Endothelial cell of umbilical vein (primary cell): ENCODE data around the gene AMPH. TPM values are rescaled to one million over a fixed set of nuclear protein-coding genes. Genes with fewer than 3 reads are reported as not detected.
A peak's percentile ranks its signal among the peaks of the same experiment; 100 is the strongest.

Source experiments
- BruUV-seq: library from RNA; stranded (reverse); fragments of 400-500 nt; replicated peaks from 2 replicates; lab custom pipeline; 2021; lab: Mats Ljungman, UMichigan
- CTCF ChIA-PET: fragments of 300-600, 350-600 bp; sonication (Branson Sonifier 250); formaldehyde crosslinking; loops from one replicate; lab custom pipeline; 2021; ENCODE audit warnings: antibody characterized with exemption, inconsistent platforms; lab: Charles Lee
- POLR2A ChIA-PET: fragments of 300-600, 350-600 bp; sonication (Branson Sonifier 250); formaldehyde crosslinking; loops from one replicate; lab custom pipeline; 2021; ENCODE audit warnings: antibody characterized with exemption, inconsistent platforms; lab: Charles Lee
- DNase-seq: peaks from one replicate; pipeline ENCODE4 v3.0.0-alpha.2; 2011; ENCODE audit warnings: low read depth, low spot score
- FAIRE-seq: peaks from 2 replicates; lab custom pipeline; 2011; peaks lifted over from hg19 to GRCh38; lab: Jason Lieb, UNC
- H2AFZ ChIP-seq: 2 replicates; pipeline ENCODE4 v1.6.0; 2012; ENCODE audit warnings: low read depth, low read length, control low read depth, inconsistent platforms
- H3K27ac ChIP-seq: 2 replicates; pipeline ENCODE4 v1.5.1; 2011; ENCODE audit warnings: low read depth, mild to moderate bottlenecking, control low read depth, low read length, moderate library complexity; ENCODE audit not compliant: insufficient read depth
- H3K27me3 ChIP-seq, 2 experiments: 2 replicates each; pipeline versions ENCODE4 v1.6.0 to v1.6.1; 2011; ENCODE audit warnings: low read length in 2 of 2, mixed read lengths in 1 of 2; ENCODE audit not compliant: control insufficient read depth in 2 of 2, insufficient read depth in 2 of 2
- H3K36me3 ChIP-seq, 2 experiments: 2 replicates in 1 of 2; 3 replicates in 1 of 2; pipeline ENCODE4 v1.5.1; 2011; ENCODE audit warnings: low read length in 2 of 2, mild to moderate bottlenecking in 1 of 2, moderate library complexity in 1 of 2; ENCODE audit not compliant: control insufficient read depth in 2 of 2, insufficient read depth in 2 of 2; ENCODE audit errors: extremely low read depth in 1 of 2
- H3K4me1 ChIP-seq: 3 replicates; pipeline ENCODE4 v1.5.1; 2011; ENCODE audit warnings: mild to moderate bottlenecking, low read length; ENCODE audit not compliant: control insufficient read depth, insufficient read depth; ENCODE audit errors: extremely low read depth
- H3K4me2 ChIP-seq: 2 replicates; pipeline ENCODE4 v1.6.1; 2011; ENCODE audit warnings: low read length, control low read depth, mixed read lengths; ENCODE audit not compliant: insufficient read depth
- H3K4me3 ChIP-seq, 3 experiments: fragments of 200-600 bp in 1 of 3; sonication (generic), shearing (Covaris generic) in 1 of 3; replicated peaks in 1 of 3; 2 replicates each; pipeline ENCODE4 v1.5.1; 2011 to 2016; ENCODE audit warnings: control low read depth in 3 of 3, low read length in 3 of 3, mild to moderate bottlenecking in 2 of 3, inconsistent platforms in 1 of 3, low read depth in 1 of 3, moderate library complexity in 1 of 3; ENCODE audit not compliant: insufficient read depth in 1 of 3
- H3K79me2 ChIP-seq: 2 replicates; pipeline ENCODE4 v1.6.0; 2012; ENCODE audit warnings: low read length, inconsistent platforms; ENCODE audit not compliant: control insufficient read depth, insufficient read depth
- H3K9ac ChIP-seq: replicated peaks from 2 replicates; pipeline ENCODE3; 2011; ENCODE audit warnings: low read length, control low read depth; ENCODE audit not compliant: insufficient read depth; ENCODE audit errors: extremely low read depth
- H3K9me1 ChIP-seq: replicated peaks from 3 replicates; pipeline ENCODE4 v1.6.0; 2011; ENCODE audit warnings: mild to moderate bottlenecking, low read length; ENCODE audit not compliant: control insufficient read depth, insufficient read depth; ENCODE audit errors: extremely low read depth
- H3K9me3 ChIP-seq: replicated peaks from 2 replicates; pipeline ENCODE4 v1.5.1; 2012; ENCODE audit warnings: low read length, inconsistent platforms; ENCODE audit not compliant: control insufficient read depth, insufficient read depth
- H4K20me1 ChIP-seq: replicated peaks from 2 replicates; pipeline ENCODE3; 2011; ENCODE audit warnings: mild to moderate bottlenecking, low read length; ENCODE audit not compliant: control insufficient read depth, insufficient read depth; ENCODE audit errors: extremely low read depth
- CTCF ChIP-seq, 2 donors: IDR thresholded peaks; 1 replicate in 1 of 2; 2 replicates in 1 of 2; pipeline ENCODE4 v1.5.1; 2011; ENCODE audit warnings: low read length in 2 of 2, mild to moderate bottlenecking in 2 of 2, moderate library complexity in 2 of 2, control low read depth in 1 of 2, inconsistent platforms in 1 of 2, low read depth in 1 of 2; ENCODE audit not compliant: insufficient read depth in 1 of 2; ENCODE audit errors: extremely low read depth in 1 of 2
- FOS ChIP-seq: IDR thresholded peaks from 2 replicates; pipeline ENCODE4 v1.6.1; 2011; ENCODE audit warnings: mild to moderate bottlenecking, low read length, moderate library complexity, borderline replicate concordance; ENCODE audit not compliant: insufficient read depth
- GATA2 ChIP-seq: IDR thresholded peaks from 2 replicates; pipeline ENCODE4 v1.7.0; 2011; ENCODE audit warnings: low read depth, mild to moderate bottlenecking, moderate library complexity, mixed read lengths, low read length; ENCODE audit not compliant: insufficient read length, insufficient read depth
- MAX ChIP-seq: IDR thresholded peaks from 2 replicates; pipeline ENCODE4 v1.6.1; 2011; ENCODE audit not compliant: insufficient read depth, insufficient read length
- MYC ChIP-seq: IDR thresholded peaks from one replicate; pipeline ENCODE4 v1.6.1; 2011; ENCODE audit warnings: mild to moderate bottlenecking, low read depth, low read length
- POLR2A ChIP-seq: IDR thresholded peaks from 2 replicates; pipeline ENCODE4 v1.6.1; 2012; ENCODE audit warnings: low read depth, mild to moderate bottlenecking, control low read depth, low read length
- POLR2AphosphoS5 ChIP-seq: IDR thresholded peaks from 2 replicates; pipeline ENCODE4 v1.6.1; 2012; ENCODE audit warnings: low read depth, mild to moderate bottlenecking, control low read depth, low read length, moderate library complexity; ENCODE audit not compliant: insufficient read depth
- dilution Hi-C: fragments of 300-500 bp; cut with MboI; formaldehyde crosslinking; loops from one replicate; pipeline ENCODE4 v1.15.0; 2019; ENCODE audit warnings: low sequenced_read_pairs; ENCODE audit not compliant: extremely low pct_ligation_motif_present
- intact Hi-C: fragments of 100-400 bp; cut with micrococcal nuclease; formaldehyde crosslinking; loops from one replicate; pipeline ENCODE4 v1.10.0; 2022
- polyA plus RNA-seq, 4 experiments: library from polyadenylated mRNA; depleted of rRNA in 3 of 4; stranded (reverse) in 3 of 4; unstranded in 1 of 4; fragments of >200 nt; gene quantifications; 2 replicates each; pipeline versions ENCODE4 v1.2.1 to v1.2.3, GENCODE V29; 2011 to 2012; ENCODE audit warnings: missing spikeins in 1 of 4
- total RNA-seq: library from RNA; stranded (reverse); gene quantifications from 2 replicates; pipeline ENCODE4 v1.2.3, GENCODE V29; 2021

AMPH gene
- total and polyA plus RNA-seq, 2 donors (not counting 3 experiments of a cell fraction or from before 2014, with no cell fraction given), result 5.2 to 9.2 TPM

GRCh38 chr7:38374507-38374906, 256.7 kb downstream of the AMPH start:
- Histone ChIP-seq H3K9me1 (no peaks in the 10 kb centered on the region), H3K4me2 (no peak overlapping the region), H3K36me3 (no peaks in the 10 kb centered on the region), H4K20me1 (no peaks in the 10 kb centered on the region), H3K27ac (no peak overlapping the region), H3K4me1 (peaks cover 3% of the 10 kb centered on the region), H3K79me2 (no peaks in the 10 kb centered on the region), H3K9me3 (no peaks in the 10 kb centered on the region), H3K9ac (no peak overlapping the region), H2AFZ (no peak overlapping the region), H3K4me3 (no peak overlapping the region), H3K27me3 (no peaks in the 10 kb centered on the region)
- peak; percentile 65 for FAIRE-seq
- dilution Hi-C loops, result no loop called here
- DNase-seq, result peak; percentile 70
- ChIA-PET CTCF (interaction anchor here (0.6 to 5.8 kb wide), 45 partner anchors 9 to 1146 kb away, joined by 3 to 78 read pairs (median 5); partner anchors contain the start of genes EPDR1 and SFRP4), POLR2A (no interaction called here)
- intact Hi-C loops, result loop anchor here (1.0 kb wide), 2 partner anchors 39 to 267 kb away; no protein-coding TSS in a partner anchor
- no TSS peak for BruUV-seq
- TF ChIP-seq GATA2 (no peak), CTCF (IDR thresholded peaks at IDR 0.05; ENCODE audit: extremely low read depth in 1 of 2, insufficient read depth in 1 of 2, low read depth in 1 of 2, low read length in 2 of 2) (peak; percentile 53 to 59), MAX (no peak), FOS (no peak)

- Histone ChIP-seq H3K4me2 (no peak overlapping the region), H4K20me1 (no peaks in the 10 kb centered on the region), H3K9me3 (no peaks in the 10 kb centered on the region), H3K9ac (no peak overlapping the region), H3K4me1 (peaks cover 4% of the 10 kb centered on the region), H3K27ac (no peak overlapping the region), H3K79me2 (no peaks in the 10 kb centered on the region), H3K4me3 (no peak overlapping the region), H2AFZ (no peak overlapping the region), H3K9me1 (no peaks in the 10 kb centered on the region), H3K36me3 (no peaks in the 10 kb centered on the region), H3K27me3 (no peaks in the 10 kb centered on the region)
- intact Hi-C loops (no loop called here), dilution Hi-C loops (no loop called here)
- ChIA-PET CTCF (interaction anchor here (1.2 to 5.8 kb wide), 11 partner anchors 10 to 456 kb away, joined by 3 to 68 read pairs (median 15); partner anchors contain the start of gene SFRP4), POLR2A (no interaction called here)
- no peak for TF ChIP-seq MAX
- TF ChIP-seq GATA2, result no peak
- TF ChIP-seq POLR2A, result no peak
- TF ChIP-seq MYC, result no peak
- no peak for TF ChIP-seq FOS
- no peak for TF ChIP-seq POLR2AphosphoS5
- BruUV-seq, result no TSS peak
- FAIRE-seq (no peak), DNase-seq (no peak)
These were observed 258.0 kb downstream of the AMPH start for GRCh38 chr7:38373155-38373554.
